NCI-H1092 (cell line): ENCODE data around the gene RASAL2.

Experiments used
- DNase-seq: peaks from one replicate; lab custom pipeline; 2025; lab: John Stamatoyannopoulos, UW

The RASAL2 gene

GRCh38 chr1:178093951-178094738 is at the start of gene RASAL2:
RASAL2 (plus strand) TSS chr1:178094104; CDS start chr1:178094493, 389 bp downstream.
- DNase-seq, result peak; percentile 53

DNA sequence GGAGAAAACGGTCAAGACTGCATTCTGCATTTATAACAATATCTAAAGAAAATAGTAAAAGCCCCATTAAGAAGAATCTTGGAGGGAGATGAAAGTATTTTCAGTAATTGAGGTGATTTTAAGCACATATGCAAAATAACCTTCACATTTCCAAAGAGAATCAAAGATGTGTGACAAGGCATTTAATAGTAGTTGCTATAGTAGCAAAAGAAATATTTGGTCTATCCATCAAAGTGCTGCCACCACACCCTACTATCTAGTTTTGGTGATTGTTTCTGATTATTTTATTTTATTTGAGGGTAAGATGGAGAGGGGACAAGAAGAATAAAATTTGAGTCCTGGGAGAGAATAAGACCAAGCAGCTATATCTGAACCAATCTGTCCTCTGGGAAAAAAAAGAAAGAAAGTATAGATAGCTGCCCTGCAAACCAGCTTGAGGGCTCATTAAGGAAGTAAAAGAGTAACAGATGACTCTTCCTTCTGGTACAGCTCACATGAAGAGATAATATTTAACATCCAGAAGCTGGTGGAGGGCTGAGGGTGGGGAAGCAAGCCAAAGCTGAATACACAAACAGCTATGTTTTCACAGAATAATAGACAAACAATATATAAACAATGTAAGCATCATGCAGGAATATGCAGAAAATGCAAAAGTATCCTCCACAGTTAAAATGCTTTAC is 47.2 kb upstream of the RASAL2 start:
- no peak for DNase-seq

- DNase-seq, result no peak
Observed at GRCh38 chr1:178047403-178048093, 46.4 kb upstream of the RASAL2 start.

GRCh38 chr1:178048426-178048825 is 45.5 kb upstream of the RASAL2 start:
- no peak for DNase-seq

GRCh38 chr1:178048883-178049282 is 45.0 kb upstream of the RASAL2 start:
- DNase-seq, result no peak

GRCh38 chr1:178050084-178050483 is 43.8 kb upstream of the RASAL2 start:
- no peak for DNase-seq

DNA sequence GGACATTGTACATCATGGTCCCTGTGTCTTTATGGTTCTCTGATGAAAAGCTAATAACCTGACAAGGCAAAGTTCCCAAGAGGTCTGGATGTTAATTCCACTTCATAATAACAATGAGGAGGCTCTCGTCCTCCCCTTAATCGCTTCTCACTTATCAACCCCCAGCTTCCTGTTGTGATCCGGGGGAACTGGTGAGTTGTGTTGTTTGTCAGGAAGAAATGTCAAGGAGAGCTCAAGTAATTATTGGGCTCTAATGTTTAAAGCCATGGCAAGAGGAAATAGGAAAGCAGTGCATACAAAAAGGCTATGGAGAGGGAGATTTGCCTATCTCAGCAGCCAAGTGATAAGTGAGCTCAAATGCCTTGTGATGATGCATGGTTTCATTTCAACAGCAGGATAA is 42.8 kb upstream of the RASAL2 start:
- no peak for DNase-seq

DNA sequence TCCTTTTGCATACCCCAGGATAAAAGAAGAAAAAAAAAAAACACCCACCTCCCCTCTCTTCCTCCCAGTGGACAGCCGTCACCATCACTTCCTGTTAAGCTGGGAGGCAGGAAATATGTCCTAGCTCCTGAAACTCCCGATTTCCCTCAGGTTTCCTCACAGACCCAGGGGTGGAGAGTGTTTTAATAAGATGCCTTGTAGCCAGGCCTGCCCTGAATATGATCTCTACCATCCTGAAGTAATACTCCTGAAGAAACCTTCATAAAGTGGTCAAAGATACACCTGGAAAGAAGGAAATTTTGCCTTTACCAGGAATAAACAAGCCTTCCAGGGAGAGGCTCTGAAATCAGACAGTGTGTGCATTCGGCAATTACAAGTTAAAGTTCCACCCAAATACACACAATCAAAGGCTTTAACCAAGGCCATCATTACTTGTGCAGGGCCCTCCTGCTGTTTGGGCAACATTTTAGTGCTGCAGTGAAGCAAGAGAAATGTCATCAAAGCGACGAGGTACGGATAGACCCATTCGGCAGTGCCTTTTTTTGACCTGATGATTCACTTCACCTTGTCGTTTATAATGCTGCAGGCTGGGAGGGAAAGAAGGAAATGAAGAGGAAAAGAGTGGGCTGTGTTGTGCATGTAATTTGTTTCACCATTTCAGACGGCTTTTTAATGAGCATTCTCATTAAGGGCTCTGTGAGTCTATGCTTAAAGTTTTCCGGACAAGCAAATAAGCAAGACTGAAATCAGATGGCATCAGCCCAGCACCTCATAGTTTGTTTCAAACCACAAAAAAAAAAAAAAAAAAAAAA is 41.0 kb upstream of the RASAL2 start:
- DNase-seq, result no peak

DNA sequence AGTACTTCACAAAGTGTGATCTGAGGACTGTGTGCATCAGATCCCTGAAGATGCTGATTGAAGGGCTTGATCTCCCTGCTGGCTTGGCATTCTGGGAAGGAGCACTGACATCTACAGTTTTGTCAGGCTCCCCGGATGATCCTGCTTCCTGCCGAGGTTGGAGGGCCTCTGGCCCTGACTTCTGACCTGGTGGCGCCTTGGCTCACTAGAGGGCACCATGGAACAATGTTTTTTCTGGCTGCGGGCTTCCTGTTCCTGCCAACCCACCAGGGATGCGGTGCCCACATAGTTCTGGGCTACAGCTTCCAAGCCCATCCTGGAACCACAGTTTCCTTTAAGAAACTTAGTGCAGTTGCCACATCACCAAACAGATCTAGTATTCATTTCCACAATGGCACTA is 38.8 kb upstream of the RASAL2 start:
- peak; percentile 40 for DNase-seq

DNA sequence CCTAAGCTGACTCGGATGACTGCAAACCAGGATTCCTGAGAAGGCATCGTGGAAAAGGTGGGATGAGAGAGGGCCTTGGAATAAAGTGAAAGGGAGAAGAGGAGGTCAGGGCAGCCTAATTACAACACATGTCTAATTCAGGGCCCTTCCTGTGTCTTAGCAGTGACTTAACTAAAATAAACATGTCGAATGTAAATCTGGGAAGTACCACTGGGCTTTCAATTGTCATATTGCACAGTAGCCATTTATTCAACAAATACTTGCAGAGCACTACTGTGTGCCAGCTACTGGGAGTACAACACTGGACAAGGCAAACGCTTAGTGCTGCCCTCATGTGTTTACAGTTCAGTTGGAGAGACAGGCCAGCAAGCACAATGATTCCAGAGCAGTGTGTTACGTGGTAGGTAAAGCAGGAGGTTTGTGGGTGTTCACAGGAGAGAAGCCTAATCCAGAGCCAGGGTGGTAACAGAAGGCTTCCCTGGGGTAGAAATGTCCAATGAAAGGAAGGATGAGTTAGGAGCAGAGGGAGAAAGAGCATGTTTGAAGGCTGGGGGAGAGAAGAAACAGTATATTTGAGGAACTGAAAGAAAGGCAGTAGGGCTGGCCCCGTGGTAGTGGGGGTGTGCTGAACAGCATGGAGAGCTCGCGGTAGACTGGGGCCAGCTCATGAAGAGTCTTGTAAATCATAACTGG is 38.0 kb upstream of the RASAL2 start:
- no peak for DNase-seq

GRCh38 chr1:178057141-178057765 is 36.7 kb upstream of the RASAL2 start:
- DNase-seq, result no peak

GRCh38 chr1:178057912-178058534 is 35.9 kb upstream of the RASAL2 start:
- DNase-seq, result no peak

DNA sequence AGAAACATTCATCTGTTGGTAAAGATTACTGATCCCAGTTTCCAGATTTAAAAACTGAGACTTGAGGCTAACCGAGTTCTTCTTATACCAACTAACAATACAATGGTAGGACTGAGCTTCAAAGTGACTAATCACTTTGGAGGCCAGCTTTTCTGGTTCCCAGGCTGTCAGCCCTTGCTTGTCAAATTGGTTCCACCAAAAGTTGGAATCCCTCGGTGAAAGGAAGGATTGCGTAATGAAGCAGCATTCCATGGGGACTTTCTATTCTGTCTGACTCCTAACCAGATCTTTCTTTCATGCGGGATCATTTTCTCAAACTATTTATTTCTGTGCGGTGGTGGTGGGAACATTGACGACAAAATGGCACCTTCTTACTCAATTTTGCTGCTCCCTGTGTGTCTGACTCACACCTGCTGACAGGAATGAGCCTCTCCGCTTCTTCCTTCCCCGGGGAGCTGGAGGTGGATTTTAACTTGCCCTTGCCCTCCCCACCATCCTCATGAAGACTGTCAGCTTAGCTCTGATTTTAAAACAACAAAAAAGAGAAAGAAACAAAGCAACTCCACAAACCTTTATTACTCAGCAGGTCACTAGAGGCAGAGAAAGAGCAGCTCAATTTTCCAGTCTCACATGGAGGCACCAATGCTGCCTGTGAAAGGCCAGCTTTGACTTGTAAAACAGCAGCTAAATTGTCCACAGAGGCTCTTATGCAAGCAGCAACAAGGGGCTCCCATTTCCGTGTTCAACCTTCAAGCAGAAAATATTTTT is 32.9 kb upstream of the RASAL2 start:
- no peak for DNase-seq

DNA sequence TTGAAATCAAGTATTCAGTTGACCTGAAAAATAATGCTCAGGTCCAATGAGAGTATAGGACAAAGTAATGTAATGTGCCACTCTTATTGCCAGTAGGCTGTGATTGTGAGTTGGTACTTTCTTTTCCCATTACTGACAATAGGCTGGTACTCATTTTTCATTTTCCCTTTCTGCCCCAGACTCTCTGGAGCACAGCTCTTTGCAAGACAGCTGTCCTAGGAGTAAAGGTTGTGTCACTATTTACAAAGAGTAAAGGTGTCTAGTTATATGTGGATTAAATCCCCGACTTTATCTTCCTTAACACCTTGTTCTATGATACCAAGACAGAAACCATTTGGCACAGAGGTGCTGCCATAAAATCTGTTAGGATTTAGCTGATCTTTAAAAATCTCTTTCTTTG is 32.3 kb upstream of the RASAL2 start:
- DNase-seq, result no peak

GRCh38 chr1:178064191-178064821 is 29.6 kb upstream of the RASAL2 start:
- no peak for DNase-seq

DNA sequence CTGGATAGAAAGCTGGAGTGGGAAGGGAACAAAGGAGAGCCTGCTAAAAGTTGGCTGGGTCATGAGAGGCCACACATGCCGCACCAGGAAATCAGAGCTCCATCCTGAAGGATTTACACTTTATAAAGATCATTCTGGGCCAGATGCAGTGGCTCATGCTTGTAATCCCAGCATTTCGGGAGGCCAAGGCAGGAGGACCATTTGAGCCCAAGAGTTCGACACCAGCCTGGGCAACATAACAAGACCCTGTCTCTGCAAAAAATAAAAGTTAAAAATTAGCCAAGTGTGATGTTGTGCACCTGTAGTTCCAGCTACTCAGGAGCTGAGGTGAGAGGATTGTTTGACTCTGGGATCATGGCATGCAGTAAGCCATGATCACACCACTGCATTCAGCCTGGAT is 28.7 kb upstream of the RASAL2 start:
- DNase-seq, result no peak

DNA sequence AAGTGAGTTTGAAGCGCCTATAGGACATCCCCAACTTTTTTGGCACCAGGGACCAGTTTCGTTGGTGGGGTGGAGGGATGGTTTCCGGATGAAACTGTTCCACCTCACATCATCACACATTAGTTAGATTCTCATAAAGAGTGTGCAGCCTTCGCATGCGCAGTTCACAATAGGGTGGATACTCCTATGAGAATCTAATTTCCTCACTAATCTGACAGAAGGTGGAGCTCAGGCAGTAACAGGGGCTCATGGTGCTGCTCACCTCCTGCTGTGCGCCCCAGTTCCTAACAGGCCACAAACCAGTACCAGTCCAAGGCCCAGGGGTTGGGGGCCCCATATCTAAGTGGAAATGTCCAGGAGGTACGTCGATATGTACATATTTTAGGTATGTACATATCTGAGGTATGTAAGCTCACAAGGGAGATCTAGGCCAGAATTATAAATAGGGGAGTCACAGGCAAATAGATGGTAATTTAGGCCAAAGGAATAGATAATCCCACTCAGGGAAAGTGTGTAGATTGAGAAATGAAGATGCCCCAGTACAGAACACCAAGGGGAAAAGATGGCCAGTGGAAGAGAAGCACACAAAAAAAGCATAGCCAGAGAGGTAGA is 27.5 kb upstream of the RASAL2 start:
- no peak for DNase-seq

- DNase-seq, result no peak
Observed at GRCh38 chr1:178066908-178067614, 26.8 kb upstream of the RASAL2 start.
